Right renal pelvis (tissue), 4 donors: ENCODE measurements around the gene NPR1. TPM values are rescaled to one million over a fixed set of nuclear protein-coding genes. Genes with fewer than 3 reads are reported as not detected.

Experiments used
- DNase-seq, 4 donors: peaks; one replicate each; pipeline ENCODE4 v3.0.0-alpha.2; 2013; ENCODE audit warnings: low read depth in 4 of 4, low spot score in 3 of 4, missing footprints in 1 of 4
- polyA plus RNA-seq, 4 donors: library from polyadenylated mRNA; unstranded; fragments of 120-200 nt; gene quantifications; one replicate each; pipeline ENCODE4 v1.2.1, GENCODE V29; 2013; ENCODE audit not compliant: insufficient read length in 4 of 4

NPR1 gene
- polyA plus RNA-seq, 4 donors: 64.8 to 82.3 (median 72.5) TPM

DNA sequence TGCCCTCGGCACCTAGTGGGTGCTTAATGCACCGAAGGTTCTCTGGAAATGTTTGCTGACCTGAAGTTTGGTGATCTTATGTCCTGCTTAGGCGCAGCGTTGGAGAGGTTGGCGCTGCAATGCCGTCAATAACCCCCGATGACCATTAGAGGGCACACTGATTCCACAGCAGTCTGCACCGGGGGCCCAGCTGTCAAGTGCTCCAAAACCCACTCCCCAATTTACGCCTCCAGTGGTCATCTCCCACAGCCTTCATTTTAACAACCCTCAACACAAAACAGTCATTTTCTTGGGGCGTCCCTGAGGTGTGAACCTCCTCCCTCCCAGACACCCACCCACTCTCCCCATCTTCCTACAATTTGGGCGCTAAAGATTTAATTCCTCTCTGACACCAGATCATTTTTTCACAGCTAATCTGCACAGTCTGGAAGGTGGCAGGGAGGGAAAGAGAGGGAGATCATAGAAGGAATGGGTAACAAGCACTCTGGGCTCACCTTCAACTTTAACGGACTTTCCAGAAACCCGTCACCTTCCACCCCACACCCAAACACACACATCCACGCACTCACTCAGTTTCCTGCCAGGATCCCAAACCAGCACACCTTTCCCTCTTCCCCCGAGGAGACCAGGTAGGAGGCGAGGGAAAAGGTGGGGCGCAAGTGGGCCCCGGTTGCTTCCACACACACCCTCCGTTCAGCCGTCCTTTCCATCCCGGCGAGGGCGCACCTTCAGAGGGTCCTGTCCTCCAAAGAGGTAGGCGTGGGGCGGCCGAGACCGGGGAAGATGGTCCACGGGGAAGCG, 570 bp upstream of the NPR1 start:
- DNase-seq: no peak

DNA sequence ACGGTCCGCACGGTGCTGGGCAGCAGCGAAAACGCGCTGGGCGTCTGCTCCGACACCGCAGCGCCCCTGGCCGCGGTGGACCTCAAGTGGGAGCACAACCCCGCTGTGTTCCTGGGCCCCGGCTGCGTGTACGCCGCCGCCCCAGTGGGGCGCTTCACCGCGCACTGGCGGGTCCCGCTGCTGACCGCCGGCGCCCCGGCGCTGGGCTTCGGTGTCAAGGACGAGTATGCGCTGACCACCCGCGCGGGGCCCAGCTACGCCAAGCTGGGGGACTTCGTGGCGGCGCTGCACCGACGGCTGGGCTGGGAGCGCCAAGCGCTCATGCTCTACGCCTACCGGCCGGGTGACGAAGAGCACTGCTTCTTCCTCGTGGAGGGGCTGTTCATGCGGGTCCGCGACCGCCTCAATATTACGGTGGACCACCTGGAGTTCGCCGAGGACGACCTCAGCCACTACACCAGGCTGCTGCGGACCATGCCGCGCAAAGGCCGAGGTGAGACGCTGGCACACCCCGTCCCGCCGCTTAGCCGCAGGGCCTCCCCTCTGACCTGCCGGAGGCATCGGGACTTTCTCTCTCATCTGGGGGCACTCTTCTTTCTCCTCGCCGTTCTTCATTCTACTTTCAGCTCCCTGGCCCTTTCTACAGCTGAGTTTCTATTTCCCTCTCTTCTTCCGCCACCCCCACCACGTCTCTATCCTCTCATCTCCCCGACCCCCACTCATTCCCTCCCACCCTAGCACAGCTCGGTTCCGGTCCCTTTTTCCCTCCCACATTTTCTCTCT, 1.0 kb downstream of the NPR1 start:
- no peak for DNase-seq

- no peak for DNase-seq
These were observed 1.6 kb downstream of the NPR1 start for GRCh38 chr1:153680120-153680403.

DNA sequence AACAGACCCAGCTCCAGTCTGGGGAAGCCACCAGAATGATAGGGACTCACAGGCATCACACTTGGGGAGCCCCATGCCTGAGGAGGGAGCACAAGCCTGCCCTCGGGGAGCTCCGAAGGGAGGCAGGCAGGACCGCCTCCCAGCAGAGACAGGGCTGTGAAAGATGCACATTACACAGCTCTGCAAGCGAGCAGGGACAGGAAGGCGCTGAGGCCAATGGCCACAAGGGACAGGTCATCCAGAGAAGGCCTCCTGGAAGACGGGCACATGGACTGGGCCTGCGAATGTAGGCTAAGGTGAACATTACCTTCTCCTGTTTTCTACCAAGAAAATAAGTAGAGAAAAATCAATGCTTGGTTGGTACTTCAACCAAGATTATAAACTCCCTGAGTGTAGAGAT, 4.2 kb downstream of the NPR1 start:
- no peak for DNase-seq

GRCh38 chr1:153683854-153684253, 5.4 kb downstream of the NPR1 start:
- DNase-seq: no peak

GRCh38 chr1:153684892-153685291, 6.4 kb downstream of the NPR1 start:
- no peak for DNase-seq

DNA sequence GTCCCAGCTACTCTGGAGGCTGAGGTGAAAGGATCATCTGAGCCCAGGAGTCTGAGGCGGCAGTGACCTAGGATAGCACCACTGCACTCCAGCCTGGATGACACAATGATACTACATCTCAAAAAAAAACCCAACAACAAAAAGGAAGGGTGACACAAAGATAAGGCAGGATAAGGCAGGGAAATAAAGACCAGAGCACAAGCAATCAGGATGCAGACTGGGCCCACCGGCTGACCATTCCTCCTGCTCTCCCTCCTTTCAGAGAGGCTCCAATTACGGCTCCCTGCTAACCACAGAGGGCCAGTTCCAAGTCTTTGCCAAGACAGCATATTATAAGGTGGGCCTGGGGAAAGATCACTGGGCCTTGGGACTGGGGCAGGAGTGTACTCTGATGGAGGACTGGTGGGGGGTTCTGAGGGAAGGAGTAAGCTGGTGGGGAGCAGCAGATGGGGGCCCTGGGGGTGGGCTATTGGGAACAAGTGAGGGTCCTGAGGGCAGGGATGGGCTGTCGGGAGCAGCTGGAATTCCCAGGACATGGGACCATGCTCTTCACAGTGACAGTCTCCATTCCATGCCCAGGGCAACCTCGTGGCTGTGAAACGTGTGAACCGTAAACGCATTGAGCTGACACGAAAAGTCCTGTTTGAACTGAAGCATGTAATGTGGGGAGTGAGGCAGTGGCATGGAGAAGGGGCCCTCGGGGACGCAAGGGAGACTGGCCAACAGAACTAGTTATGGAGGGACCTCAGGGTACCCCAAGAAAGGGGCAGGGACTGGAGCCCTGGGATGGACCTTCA, 7.3 kb downstream of the NPR1 start:
- DNase-seq: no peak

GRCh38 chr1:153687346-153688125, 9.0 kb downstream of the NPR1 start:
- no peak for DNase-seq

DNA sequence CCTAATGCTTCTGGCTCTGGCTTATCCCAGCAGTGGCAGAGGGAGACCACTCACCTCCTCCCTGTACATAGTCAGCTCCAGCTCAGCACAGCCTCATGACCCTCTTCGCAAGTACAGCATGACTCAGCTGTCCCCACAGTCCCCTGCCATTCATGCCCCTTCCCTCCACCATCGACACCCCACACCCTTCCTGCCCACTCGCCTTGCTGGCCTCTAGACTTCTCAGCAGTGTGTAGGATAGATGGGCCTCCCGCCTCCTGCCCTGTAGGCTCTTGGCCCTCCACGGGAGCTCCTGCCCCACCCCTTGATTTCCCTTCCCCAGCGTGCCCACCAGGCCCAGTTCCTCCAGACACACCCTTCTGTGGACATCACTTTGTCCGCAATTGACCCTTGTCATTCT, 9.8 kb downstream of the NPR1 start:
- no peak for DNase-seq

- DNase-seq: no peak
These were observed 10.3 kb downstream of the NPR1 start for GRCh38 chr1:153688736-153689328.

DNA sequence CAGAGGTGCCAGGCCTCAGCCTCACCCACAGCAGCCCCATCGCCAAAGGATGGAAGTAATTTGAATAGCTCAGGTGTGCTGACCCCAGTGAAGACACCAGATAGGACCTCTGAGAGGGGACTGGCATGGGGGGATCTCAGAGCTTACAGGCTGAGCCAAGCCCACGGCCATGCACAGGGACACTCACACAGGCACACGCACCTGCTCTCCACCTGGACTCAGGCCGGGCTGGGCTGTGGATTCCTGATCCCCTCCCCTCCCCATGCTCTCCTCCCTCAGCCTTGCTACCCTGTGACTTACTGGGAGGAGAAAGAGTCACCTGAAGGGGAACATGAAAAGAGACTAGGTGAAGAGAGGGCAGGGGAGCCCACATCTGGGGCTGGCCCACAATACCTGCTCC, 15.0 kb downstream of the NPR1 start:
- DNase-seq: no peak

DNA sequence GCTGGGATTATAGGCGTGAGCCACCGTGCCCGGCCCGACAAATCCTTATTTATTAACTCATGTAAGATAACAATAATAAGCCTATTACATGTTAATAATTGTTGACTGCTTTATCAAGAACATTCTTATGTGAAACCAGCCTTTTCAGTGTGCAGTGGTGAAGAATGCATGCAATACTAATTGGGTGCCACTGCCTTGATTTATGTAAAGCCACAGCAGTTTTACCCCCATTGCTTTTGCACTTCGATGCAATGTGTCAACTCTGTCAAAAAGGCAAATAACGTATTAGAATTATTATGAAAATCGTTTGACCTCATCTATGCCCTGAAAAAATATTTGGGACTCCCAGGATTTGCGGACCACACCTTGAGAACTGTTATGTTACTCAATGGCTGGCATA, 18.3 kb downstream of the NPR1 start:
- DNase-seq: no peak

GRCh38 chr1:153697191-153698019, 18.9 kb downstream of the NPR1 start:
- DNase-seq: peak in 3 of 4 donors; percentile 51 to 86 (median 82)

GRCh38 chr1:153698020-153698922, 19.8 kb downstream of the NPR1 start:
- DNase-seq: peak in 1 of 4 donors; percentile 38

DNA sequence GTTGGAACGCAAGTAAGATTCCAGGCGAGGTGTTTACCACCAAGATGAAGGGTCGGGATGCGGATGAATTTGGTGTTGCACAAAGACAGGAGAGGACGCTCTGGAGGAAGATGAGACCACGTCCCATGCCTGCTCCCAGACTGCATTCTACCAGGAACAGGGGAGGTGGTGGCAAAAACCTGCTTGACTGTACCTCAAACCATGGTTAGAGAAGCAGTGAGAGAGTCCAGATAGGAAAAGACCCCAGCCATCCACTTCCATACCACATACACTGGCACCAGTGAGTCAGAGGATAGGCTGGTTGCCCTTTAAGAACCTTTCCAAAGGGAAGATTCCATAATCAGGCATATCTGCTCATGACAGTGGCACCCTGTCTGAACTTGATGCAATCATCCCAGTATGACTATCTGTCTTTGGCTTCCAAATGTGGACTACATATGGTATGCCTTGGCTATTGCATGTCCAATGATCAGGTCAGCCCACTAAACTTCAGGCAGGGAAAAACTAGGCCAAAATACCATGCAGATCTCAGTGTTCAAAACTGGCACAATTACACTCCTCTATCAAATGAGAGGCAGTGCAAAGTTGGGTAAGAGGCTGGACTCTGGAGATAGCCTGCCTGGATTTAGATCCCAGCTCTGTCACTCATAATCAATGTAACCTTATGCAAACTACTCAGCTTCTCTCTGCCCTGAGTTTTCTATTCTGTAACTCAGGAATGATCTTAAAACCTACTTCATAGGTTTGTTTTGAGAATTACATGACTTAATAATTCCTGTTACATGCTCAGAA, 20.6 kb downstream of the NPR1 start:
- DNase-seq: no peak

DNA sequence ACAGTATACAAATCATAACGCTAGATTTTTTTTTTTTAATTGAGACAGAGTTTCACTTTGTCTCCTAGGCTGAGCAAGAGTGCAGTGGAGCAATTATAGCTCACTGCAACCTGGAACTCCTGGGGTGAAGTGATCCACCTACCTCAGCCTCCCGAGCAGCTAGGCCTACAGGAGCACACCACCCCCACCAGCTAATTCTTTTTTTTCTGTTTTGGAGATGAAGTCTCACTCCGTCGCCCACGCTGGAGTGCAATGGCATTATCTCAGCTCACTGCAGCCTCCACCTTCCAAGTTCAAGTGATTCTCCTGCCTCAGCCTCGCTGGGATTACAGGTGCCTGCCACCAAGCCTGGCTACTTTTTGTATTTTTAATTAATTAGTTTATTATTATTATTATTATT, 21.3 kb downstream of the NPR1 start:
- no peak for DNase-seq

- DNase-seq: no peak
These were observed 27.0 kb downstream of the NPR1 start for GRCh38 chr1:153705484-153705883.

- DNase-seq: no peak
These were observed 32.5 kb downstream of the NPR1 start for GRCh38 chr1:153711026-153711425.
